GM12878 (cell line): ENCODE results near the gene TUBB. TPM values are rescaled to one million over a fixed set of nuclear protein-coding genes. Genes with fewer than 3 reads are reported as not detected.

Source experiments
- BCL3 ChIP-seq: IDR thresholded peaks from 2 replicates; pipeline ENCODE4 v1.6.1; 2011; ENCODE audit warnings: borderline replicate concordance, low read depth, mild to moderate bottlenecking, moderate library complexity, low read length; ENCODE audit not compliant: insufficient read depth, poor library complexity, severe bottlenecking
- CBFB ChIP-seq: IDR thresholded peaks from 2 replicates; pipeline ENCODE4 v1.6.1; 2016; ENCODE audit warnings: antibody characterized with exemption, low read depth
- CTCF ChIP-seq, 3 experiments: IDR thresholded peaks in 2 of 3; conservative IDR thresholded peaks in 1 of 3; 2 replicates each; pipeline ENCODE4 v1.5.1; 2011; ENCODE audit warnings: low read depth in 3 of 3, low read length in 3 of 3, mild to moderate bottlenecking in 3 of 3, control low read depth in 2 of 3, moderate library complexity in 2 of 3, inconsistent platforms in 1 of 3, mixed read lengths in 1 of 3; ENCODE audit not compliant: control insufficient read depth in 2 of 3, insufficient read depth in 1 of 3; ENCODE audit errors: extremely low read depth in 1 of 3
- ETV6 ChIP-seq, 2 experiments: fragments of 450-650 bp in 1 of 2; IDR thresholded peaks in 1 of 2; conservative IDR thresholded peaks in 1 of 2; 2 replicates each; pipeline ENCODE4 v1.6.1; 2014; ENCODE audit warnings: antibody characterized with exemption in 1 of 2, borderline replicate concordance in 1 of 2, low read depth in 1 of 2, mild to moderate bottlenecking in 1 of 2, moderate library complexity in 1 of 2
- IKZF1 ChIP-seq: fragments of 450-650 bp; conservative IDR thresholded peaks from 2 replicates; pipeline ENCODE4 v1.6.1; 2017; ENCODE audit warnings: antibody characterized with exemption, mild to moderate bottlenecking
- PKNOX1 ChIP-seq: fragments of 450-650 bp; IDR thresholded peaks from 2 replicates; pipeline ENCODE4 v1.6.1; 2016; ENCODE audit warnings: mild to moderate bottlenecking
- PRDM15 ChIP-seq: fragments of 450-650 bp; formaldehyde crosslinking; IDR thresholded peaks from 2 replicates; pipeline ENCODE4 v1.4.0; 2020; ENCODE audit warnings: mild to moderate bottlenecking, moderate library complexity
- TCF7 ChIP-seq: IDR thresholded peaks from 2 replicates; pipeline ENCODE4 v1.6.1; 2014; ENCODE audit warnings: antibody characterized with exemption, borderline replicate concordance
- ZNF687 ChIP-seq: fragments of 450-650 bp; IDR thresholded peaks from 2 replicates; pipeline ENCODE4 v1.6.1; 2017; ENCODE audit warnings: mild to moderate bottlenecking, moderate library complexity
- ZSCAN29 ChIP-seq: fragments of 450-650 bp; IDR thresholded peaks from 2 replicates; pipeline ENCODE4 v1.6.1; 2017; ENCODE audit warnings: mild to moderate bottlenecking, moderate library complexity
- polyA plus RNA-seq, 11 experiments: library from polyadenylated mRNA; depleted of rRNA in 4 of 11; unstranded in 6 of 11; stranded (reverse) in 5 of 11; fragments of >200 nt; fragmentation: Nextera tagmentation in 4 of 11; fragmentation: Illumina TruSeq in 1 of 11; extraction: Ambion mirVana in 4 of 11; extraction: Trizol in 1 of 11; gene quantifications; 1 replicate in 1 of 11; 2 replicates in 10 of 11; pipeline versions ENCODE4 v1.2.1 to v1.2.3, GENCODE V29; 2011 to 2016; ENCODE audit warnings: inconsistent platforms in 2 of 11, missing spikeins in 2 of 11, low read depth in 1 of 11
- total RNA-seq, 4 experiments: library from RNA; depleted of rRNA in 3 of 4; stranded (reverse); fragments of >200 nt in 3 of 4; fragmentation: Illumina TruSeq in 1 of 4; extraction: Trizol in 1 of 4; gene quantifications; 2 replicates each; pipeline versions ENCODE4 v1.2.1 to v1.2.3, GENCODE V29; 2013 to 2021

TUBB gene
- total and polyA plus RNA-seq, 10 of the 15 experiments (the other 5 are each of a cell fraction or from before 2014, with no cell fraction given): 1,039 to 3,052 (median 1,656) TPM

GRCh38 chr6:30719791-30720737 is at the start of gene TUBB (continued):
- TF ChIP-seq PRDM15 (CRISPR knock-in tag) (no peak), ETV6 (conservative IDR thresholded peaks at IDR 0.05 in 1 of 2, IDR thresholded peaks at IDR 0.05 in 1 of 2; ENCODE audit: borderline replicate concordance in 1 of 2, low read depth in 1 of 2) (0 out of 4 replicates have a peak, but pooled peaks of 1 of the 2 experiments have one; percentile 2), IKZF1 (peak; percentile 64), CTCF (IDR thresholded peaks at IDR 0.05 in 2 of 3, conservative IDR thresholded peaks at IDR 0.05 in 1 of 3; ENCODE audit: control insufficient read depth in 2 of 3, extremely low read depth in 1 of 3, insufficient read depth in 1 of 3, low read depth in 3 of 3, low read length in 3 of 3) (no peak), BCL3 (no peak), ZNF687 (no peak), TCF7 (0 out of 2 replicates have a peak, but pooled peaks have one; percentile 40), PKNOX1 (peak; percentile 56), ZSCAN29 (no peak), CBFB (peak; percentile 64; the same call in 1 of the 2 replicates)
